Measurements from ENCODE around the gene PLA2G4D.

GRCh38 chr15:42087460-42087859, 6.9 kb downstream of the PLA2G4D start:
- TF ChIP-seq CTCF (conservative IDR thresholded peaks at IDR 0.05; ENCODE audit: low read depth, low read length) (no peak), EZH2 (IDR thresholded peaks at IDR 0.05; ENCODE audit: borderline replicate concordance, low read depth, low read length, poor library complexity, severe bottlenecking) (no peak)

Measured in A673 (cell line).